Esophagus muscularis mucosa (tissue), 4 donors: ENCODE results near the gene DYNC2H1.

Experiments
- CTCF ChIP-seq, 3 experiments: fragments of 200-600 bp in 2 of 3; fragments of 450-650 bp in 1 of 3; sonication (generic) in 2 of 3; IDR thresholded peaks; one replicate each; pipeline ENCODE4 v1.5.1; 2017 to 2019; ENCODE audit warnings: antibody characterized with exemption in 3 of 3, mild to moderate bottlenecking in 2 of 3, moderate library complexity in 1 of 3
- EP300 ChIP-seq: sonication (generic); formaldehyde crosslinking; IDR thresholded peaks from one replicate; pipeline ENCODE4 v1.6.1; 2017; ENCODE audit warnings: antibody characterized with exemption
- POLR2A ChIP-seq: fragments of 450-650 bp; IDR thresholded peaks from one replicate; pipeline ENCODE4 v1.6.1; 2017; ENCODE audit warnings: antibody characterized with exemption, moderate library complexity, mild to moderate bottlenecking, low read depth
- POLR2AphosphoS5 ChIP-seq, 2 donors: sonication (generic); formaldehyde crosslinking; IDR thresholded peaks; one replicate each; pipeline ENCODE4 v1.6.1; 2017; ENCODE audit warnings: antibody characterized with exemption in 2 of 2

GRCh38 chr11:103418014-103418413, 308.8 kb downstream of the DYNC2H1 start:
- TF ChIP-seq CTCF (IDR thresholded peaks at IDR 0.05) (no peak), POLR2A (no peak), POLR2AphosphoS5 (IDR thresholded peaks at IDR 0.05) (no peak), EP300 (no peak)
